ENCODE measurements around the gene RNF135.

DNA sequence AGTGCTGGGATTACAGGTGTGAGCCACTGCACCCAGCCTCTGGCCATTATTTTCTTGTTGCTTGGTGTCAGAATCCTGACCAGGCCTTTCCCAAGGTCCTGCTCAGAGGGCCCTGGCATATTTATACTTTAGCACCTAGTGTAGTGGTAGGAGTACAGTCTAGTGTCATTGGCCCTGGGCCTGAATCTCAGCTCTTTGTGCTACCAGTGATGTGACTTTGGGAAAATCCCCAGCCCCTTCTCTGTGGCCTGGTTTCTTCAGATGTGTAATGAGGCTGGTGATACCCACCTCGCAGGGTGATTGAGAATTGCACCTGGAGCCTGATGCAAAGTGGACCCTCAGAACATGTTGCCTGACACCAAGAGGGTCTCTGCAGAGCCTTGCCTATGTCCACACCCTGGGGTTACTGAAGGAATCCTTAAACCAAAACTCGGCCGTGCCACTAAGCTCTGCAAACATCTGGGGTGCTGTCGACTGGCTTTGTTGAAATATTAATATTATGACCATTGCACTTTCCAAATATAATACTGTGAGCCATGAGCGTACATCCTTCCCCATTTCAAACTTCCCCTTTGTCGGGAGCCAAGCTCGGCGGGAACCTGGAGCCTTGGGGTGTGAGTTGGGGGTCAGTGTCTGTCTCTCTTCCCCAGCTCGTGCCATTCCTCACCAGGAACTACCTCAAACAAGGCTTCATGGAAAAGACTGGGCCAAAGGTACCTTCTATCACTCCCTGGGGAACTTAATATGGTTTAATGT, 18.0 kb upstream of the RNF135 start:
- TF ChIP-seq, protein P1, sequence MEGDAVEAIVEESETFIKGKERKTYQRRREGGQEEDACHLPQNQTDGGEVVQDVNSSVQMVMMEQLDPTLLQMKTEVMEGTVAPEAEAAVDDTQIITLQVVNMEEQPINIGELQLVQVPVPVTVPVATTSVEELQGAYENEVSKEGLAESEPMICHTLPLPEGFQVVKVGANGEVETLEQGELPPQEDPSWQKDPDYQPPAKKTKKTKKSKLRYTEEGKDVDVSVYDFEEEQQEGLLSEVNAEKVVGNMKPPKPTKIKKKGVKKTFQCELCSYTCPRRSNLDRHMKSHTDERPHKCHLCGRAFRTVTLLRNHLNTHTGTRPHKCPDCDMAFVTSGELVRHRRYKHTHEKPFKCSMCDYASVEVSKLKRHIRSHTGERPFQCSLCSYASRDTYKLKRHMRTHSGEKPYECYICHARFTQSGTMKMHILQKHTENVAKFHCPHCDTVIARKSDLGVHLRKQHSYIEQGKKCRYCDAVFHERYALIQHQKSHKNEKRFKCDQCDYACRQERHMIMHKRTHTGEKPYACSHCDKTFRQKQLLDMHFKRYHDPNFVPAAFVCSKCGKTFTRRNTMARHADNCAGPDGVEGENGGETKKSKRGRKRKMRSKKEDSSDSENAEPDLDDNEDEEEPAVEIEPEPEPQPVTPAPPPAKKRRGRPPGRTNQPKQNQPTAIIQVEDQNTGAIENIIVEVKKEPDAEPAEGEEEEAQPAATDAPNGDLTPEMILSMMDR (IDR thresholded peaks at IDR 0.05; ENCODE audit: poor library complexity, severe bottlenecking) = no peak
- TF ChIP-seq EZH2 (IDR thresholded peaks at IDR 0.05; ENCODE audit: borderline replicate concordance, insufficient read depth, low read length, poor library complexity, severe bottlenecking) (no peak), TAF1 (IDR thresholded peaks at IDR 0.05; ENCODE audit: low read depth) (no peak), POLR2AphosphoS5 (IDR thresholded peaks at IDR 0.05) (no peak)
